Stimulated activated naive CD8-positive, alpha-beta T cell treated with anti-CD3 and anti-CD28 coated beads, Interleukin-15, Interleukin-2, amounts not matched to agents 100 U/mL and 50 U/mL, for 24 hours (primary cell): ENCODE results near the gene LIPA.

Experiments used
- ATAC-seq: fragments of 150-1000 bp; cut with Tn5 transposase; one replicate; pipeline ENCODE4 v1.10.0; 2021
- DNase-seq: peaks from one replicate; pipeline ENCODE4 v3.0.0; 2021

Gene LIPA

GRCh38 chr10:89164920-89165319 lies 86.7 kb downstream of the LIPA start:
- ATAC-seq (no peak), DNase-seq (no peak)

- no peak for ATAC-seq
- DNase-seq = no peak
These were observed 87.5 kb downstream of the LIPA start for GRCh38 chr10:89164080-89164479.
